Uterus (tissue), 4 donors: ENCODE data around the gene SEZ6. TPM values are rescaled to one million over a fixed set of nuclear protein-coding genes. Genes with fewer than 3 reads are reported as not detected.

Experiments
- DNase-seq, 2 donors: peaks; one replicate each; pipeline ENCODE4 v3.0.0-alpha.2; 2019 to 2020
- H3K27ac ChIP-seq, 2 donors: fragments of 200-600 bp; sonication (generic); 1 replicate in 1 of 2; 2 replicates in 1 of 2; pipeline ENCODE4 v1.5.1; 2016 to 2018
- H3K27me3 ChIP-seq, 2 donors: fragments of 200-600 bp; sonication (generic); one replicate each; pipeline ENCODE4 v1.5.1; 2018 to 2019; ENCODE audit warnings: control low read depth in 1 of 2
- H3K36me3 ChIP-seq, 2 donors: fragments of 200-600 bp; sonication (generic); one replicate each; pipeline ENCODE4 v1.5.1; 2019; ENCODE audit warnings: control low read depth in 1 of 2
- H3K4me1 ChIP-seq, 2 donors: fragments of 200-600 bp; sonication (generic); one replicate each; pipeline ENCODE4 v1.5.1; 2018 to 2019; ENCODE audit warnings: control low read depth in 1 of 2
- H3K4me3 ChIP-seq, 2 donors: fragments of 200-600 bp; sonication (generic); 1 replicate in 1 of 2; 2 replicates in 1 of 2; pipeline ENCODE4 v1.5.1; 2018 to 2019; ENCODE audit warnings: mild to moderate bottlenecking in 1 of 2
- H3K9me3 ChIP-seq, 2 donors: fragments of 200-600 bp; sonication (generic); one replicate each; pipeline ENCODE4 v1.5.1; 2019; ENCODE audit warnings: control low read depth in 1 of 2
- POLR2A ChIP-seq, 2 donors: fragments of 450-650 bp; IDR thresholded peaks; one replicate each; pipeline ENCODE4 v1.6.1; 2016; ENCODE audit warnings: antibody characterized with exemption in 2 of 2, mild to moderate bottlenecking in 1 of 2, moderate library complexity in 1 of 2
- intact Hi-C: fragments of 100-400 bp; cut with DNase I; formaldehyde crosslinking; loops from one replicate; pipeline ENCODE4 v1.15.1; 2023; ENCODE audit warnings: low total_unique reads
- total RNA-seq, 4 donors: library from RNA; depleted of rRNA in 3 of 4; stranded (reverse); fragments of >200 nt in 3 of 4; gene quantifications; one replicate each; pipeline versions ENCODE4 v1.1.0 to v1.2.4, GENCODE V29; 2014 to 2023
- TF ChIP-seq, protein P1 (sequence below), 4 experiments: fragments of 200-600 bp in 2 of 4; fragments of 450-650 bp in 2 of 4; sonication (generic) in 2 of 4; IDR thresholded peaks; one replicate each; pipeline ENCODE4 v1.5.1; 2016 to 2019; ENCODE audit warnings: antibody characterized with exemption in 4 of 4, mild to moderate bottlenecking in 2 of 4, moderate library complexity in 1 of 4
- donor health status: DM: yes; HTN: yes; CAD: no.

Gene SEZ6
- total RNA-seq, 4 donors from 2014 or later = 0.07 TPM; not detected in 3

DNA sequence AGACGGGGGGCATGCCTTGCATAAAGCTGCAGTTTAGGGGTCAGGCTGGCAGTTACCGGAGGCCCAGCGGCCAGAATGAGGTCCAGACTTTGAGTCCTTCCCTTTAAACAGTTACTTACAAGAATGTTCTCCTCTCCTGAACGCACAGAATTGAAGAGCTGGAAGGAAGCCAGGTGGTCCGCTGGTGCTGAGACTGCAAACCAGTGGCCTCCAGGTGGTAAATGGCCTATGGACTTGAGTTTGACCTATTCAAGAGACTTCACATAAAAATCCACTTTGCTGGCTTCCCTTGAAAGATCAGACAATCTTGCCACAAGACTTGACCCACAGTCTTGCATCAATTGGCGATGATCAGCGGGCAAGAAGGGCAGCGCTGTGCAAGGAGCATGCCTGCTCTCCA, 14.7 kb upstream of the SEZ6 start:
- no peak overlapping the region for H3K27ac ChIP-seq
- H3K36me3 ChIP-seq = no peaks in the 10 kb centered on the region
- no peaks in the 10 kb centered on the region for H3K9me3 ChIP-seq
- TF ChIP-seq, protein P1, sequence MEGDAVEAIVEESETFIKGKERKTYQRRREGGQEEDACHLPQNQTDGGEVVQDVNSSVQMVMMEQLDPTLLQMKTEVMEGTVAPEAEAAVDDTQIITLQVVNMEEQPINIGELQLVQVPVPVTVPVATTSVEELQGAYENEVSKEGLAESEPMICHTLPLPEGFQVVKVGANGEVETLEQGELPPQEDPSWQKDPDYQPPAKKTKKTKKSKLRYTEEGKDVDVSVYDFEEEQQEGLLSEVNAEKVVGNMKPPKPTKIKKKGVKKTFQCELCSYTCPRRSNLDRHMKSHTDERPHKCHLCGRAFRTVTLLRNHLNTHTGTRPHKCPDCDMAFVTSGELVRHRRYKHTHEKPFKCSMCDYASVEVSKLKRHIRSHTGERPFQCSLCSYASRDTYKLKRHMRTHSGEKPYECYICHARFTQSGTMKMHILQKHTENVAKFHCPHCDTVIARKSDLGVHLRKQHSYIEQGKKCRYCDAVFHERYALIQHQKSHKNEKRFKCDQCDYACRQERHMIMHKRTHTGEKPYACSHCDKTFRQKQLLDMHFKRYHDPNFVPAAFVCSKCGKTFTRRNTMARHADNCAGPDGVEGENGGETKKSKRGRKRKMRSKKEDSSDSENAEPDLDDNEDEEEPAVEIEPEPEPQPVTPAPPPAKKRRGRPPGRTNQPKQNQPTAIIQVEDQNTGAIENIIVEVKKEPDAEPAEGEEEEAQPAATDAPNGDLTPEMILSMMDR (IDR thresholded peaks at IDR 0.05) = no peak
- no peak for TF ChIP-seq POLR2A (IDR thresholded peaks at IDR 0.05)
- H3K4me1 ChIP-seq = no peaks in the 10 kb centered on the region
- no peak for DNase-seq
- intact Hi-C loops = no loop called here
- H3K4me3 ChIP-seq = no peak overlapping the region
- no peaks in the 10 kb centered on the region for H3K27me3 ChIP-seq

DNA sequence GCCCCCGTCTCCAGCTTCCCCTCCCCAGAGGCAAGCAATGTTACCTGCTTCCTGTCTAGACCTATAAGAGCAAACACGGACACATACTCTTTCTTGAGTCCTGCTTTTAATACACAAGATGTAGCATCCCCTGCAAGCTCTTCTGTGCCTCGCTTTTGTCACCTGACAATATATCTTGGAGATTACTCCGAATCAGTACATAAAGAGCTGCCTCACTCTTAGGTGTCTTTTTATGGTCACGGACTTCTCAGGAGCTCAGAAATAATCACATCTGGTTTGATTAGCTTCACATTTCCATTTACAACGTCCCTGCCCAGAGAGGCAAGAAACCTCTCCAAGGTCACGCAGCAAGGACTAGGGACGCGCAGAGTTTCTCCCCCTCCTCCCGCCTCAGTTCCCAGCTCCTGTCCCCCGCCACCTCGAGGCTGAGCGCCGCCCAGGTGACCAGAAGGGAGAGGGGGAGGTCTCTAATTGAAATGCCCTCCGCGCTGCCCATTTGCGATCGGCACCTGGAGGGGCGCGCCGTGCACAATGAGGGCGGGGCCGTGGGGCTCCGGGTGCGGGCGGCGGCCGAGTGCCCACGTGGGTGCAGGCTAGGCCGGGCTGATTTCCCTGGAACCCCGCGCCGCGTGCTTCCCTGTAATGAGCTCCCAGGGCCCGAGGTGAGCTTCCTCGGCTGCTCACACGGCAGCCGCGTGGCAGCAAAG, 13.8 kb upstream of the SEZ6 start:
- Histone ChIP-seq H3K9me3 (no peaks in the 10 kb centered on the region), H3K36me3 (no peaks in the 10 kb centered on the region), H3K27me3 (no peaks in the 10 kb centered on the region), H3K27ac (no peak overlapping the region), H3K4me1 (no peaks in the 10 kb centered on the region), H3K4me3 (no peak overlapping the region)
- intact Hi-C loops = no loop called here
- DNase-seq = no peak
- TF ChIP-seq, protein P1 (IDR thresholded peaks at IDR 0.05) = no peak
- TF ChIP-seq POLR2A (IDR thresholded peaks at IDR 0.05) = no peak

DNA sequence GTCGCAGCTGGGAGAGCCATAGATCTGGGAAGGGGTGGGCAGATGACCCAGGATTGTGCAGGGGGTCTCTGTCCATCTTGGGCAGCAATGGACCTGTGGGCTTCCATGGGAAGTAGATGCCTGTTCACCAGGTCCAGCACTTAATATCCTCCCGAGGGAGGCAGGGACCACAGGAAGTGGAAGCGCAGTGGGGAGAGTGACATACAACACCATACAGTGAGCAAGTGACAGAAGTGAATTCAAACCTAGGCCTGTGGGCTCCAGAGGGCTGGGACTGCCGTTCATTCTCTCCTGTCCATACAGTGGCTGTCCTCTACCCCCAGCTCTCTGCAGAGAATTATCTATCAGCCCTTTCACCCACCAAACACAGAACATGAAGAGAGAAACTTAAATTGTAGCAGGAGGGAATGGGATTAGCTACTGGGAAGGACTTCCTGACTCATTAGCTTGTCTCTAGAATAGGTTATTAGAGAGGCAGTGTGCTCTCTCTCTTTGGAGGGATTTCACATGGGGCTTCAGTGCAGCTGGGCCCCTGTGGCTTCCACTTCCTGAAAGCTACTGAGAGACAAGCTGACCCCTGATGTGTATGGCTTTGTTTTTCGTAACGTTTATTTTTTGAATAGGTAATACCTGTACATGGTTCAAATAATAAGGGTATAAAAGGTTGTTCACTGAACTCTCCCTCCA, 13.1 kb upstream of the SEZ6 start:
- DNase-seq = no peak
- no peak overlapping the region for H3K27ac ChIP-seq
- no peaks in the 10 kb centered on the region for H3K27me3 ChIP-seq
- H3K9me3 ChIP-seq = no peaks in the 10 kb centered on the region
- H3K4me1 ChIP-seq = no peaks in the 10 kb centered on the region
- TF ChIP-seq POLR2A (IDR thresholded peaks at IDR 0.05) = no peak
- TF ChIP-seq, protein P1 (IDR thresholded peaks at IDR 0.05) = no peak
- H3K36me3 ChIP-seq = no peaks in the 10 kb centered on the region
- intact Hi-C loops = no loop called here
- H3K4me3 ChIP-seq = no peak overlapping the region

DNA sequence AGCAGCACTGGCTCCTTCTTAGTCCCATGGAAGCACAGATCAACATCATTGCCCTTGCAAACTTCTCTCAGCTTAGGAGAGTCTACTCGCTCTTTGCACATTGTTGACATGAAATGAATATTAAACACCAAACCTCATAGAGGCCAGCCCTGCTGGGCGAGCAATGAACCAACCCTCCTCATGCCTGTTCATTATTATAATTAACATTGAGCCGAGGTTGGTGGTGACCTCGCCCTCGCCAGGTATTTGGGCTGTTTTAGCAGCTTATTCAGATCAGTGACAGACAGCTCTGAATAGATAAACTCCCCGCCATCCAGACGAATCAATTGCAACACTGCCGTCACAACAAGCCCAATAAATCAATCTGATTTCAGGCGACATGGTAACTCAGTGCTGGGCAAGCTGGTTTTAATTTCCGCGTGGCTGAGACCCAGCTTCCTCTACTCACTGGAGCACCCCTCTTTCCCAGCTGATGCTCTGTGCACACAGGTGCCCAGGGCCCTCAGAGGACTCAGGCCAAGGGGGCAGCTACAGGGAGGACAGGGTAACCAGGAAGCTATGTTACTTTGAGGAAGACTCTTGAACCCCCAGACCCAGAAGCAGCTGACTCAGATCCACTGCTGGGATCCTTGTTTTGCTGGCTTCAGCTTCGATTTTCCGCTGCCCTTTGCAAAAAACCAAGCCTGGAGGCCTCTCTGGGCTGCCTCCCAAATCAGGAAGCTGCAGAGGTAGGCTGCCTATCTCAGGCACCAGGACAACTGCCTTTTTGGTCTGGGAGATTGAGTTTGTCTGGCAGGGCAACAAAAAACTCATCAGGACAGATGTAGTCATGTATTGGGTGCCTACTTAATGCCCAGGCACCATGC, 10.7 kb upstream of the SEZ6 start:
- Histone ChIP-seq H3K27me3 (no peaks in the 10 kb centered on the region), H3K27ac (no peak overlapping the region)
- intact Hi-C loops = no loop called here

More for the DNA sequence above, 10.7 kb upstream of the SEZ6 start:
- DNase-seq = no peak
- no peak for TF ChIP-seq POLR2A (IDR thresholded peaks at IDR 0.05)
- TF ChIP-seq, protein P1 (IDR thresholded peaks at IDR 0.05) = no peak
- Histone ChIP-seq H3K9me3 (no peaks in the 10 kb centered on the region), H3K4me1 (no peaks in the 10 kb centered on the region), H3K4me3 (no peak overlapping the region), H3K36me3 (no peaks in the 10 kb centered on the region)
